MM.1S (cell line): ENCODE results near the gene EFL1.

ENCODE experiments used
- DNase-seq: peaks from one replicate; pipeline ENCODE4 v3.0.0-alpha.2; 2015
- H2AFZ ChIP-seq: fragments of 300-600 bp; sonication (generic); 2 replicates; pipeline ENCODE4 v1.6.0; 2016; ENCODE audit warnings: antibody characterized with exemption, low read length
- H3F3A ChIP-seq: fragments of 300-600 bp; sonication (generic); 2 replicates; pipeline ENCODE4 v1.6.1; 2016; ENCODE audit warnings: mild to moderate bottlenecking, antibody characterized with exemption, low read length, moderate library complexity, mixed read lengths; ENCODE audit not compliant: insufficient read depth
- H3K27ac ChIP-seq: fragments of 300-600 bp; sonication (generic); 2 replicates; pipeline ENCODE4 v1.5.1; 2016; ENCODE audit warnings: mild to moderate bottlenecking, low read length
- H3K27me3 ChIP-seq: fragments of 300-600 bp; sonication (generic); replicated peaks from 2 replicates; pipeline ENCODE4 v1.6.0; 2016; ENCODE audit warnings: low read length; ENCODE audit not compliant: insufficient read depth
- H3K36me3 ChIP-seq: fragments of 300-600 bp; sonication (generic); replicated peaks from 2 replicates; pipeline ENCODE4 v1.6.1; 2016; ENCODE audit warnings: mild to moderate bottlenecking, low read length, mixed read lengths; ENCODE audit not compliant: insufficient read depth
- H3K4me1 ChIP-seq: fragments of 300-600 bp; sonication (generic); 2 replicates; pipeline ENCODE4 v1.6.1; 2016; ENCODE audit warnings: low read length, mixed read lengths
- H3K4me2 ChIP-seq: fragments of 300-600 bp; sonication (generic); 2 replicates; pipeline ENCODE4 v1.6.0; 2016; ENCODE audit warnings: low read depth, low read length
- H3K4me3 ChIP-seq: fragments of 300-600 bp; sonication (generic); 2 replicates; pipeline ENCODE4 v1.5.1; 2016; ENCODE audit warnings: low read length, mixed read lengths
- H3K79me2 ChIP-seq: fragments of 300-600 bp; sonication (generic); 2 replicates; pipeline ENCODE4 v1.6.1; 2016; ENCODE audit warnings: mixed run types, low read length, mixed read lengths
- H3K9ac ChIP-seq: fragments of 300-600 bp; sonication (generic); 2 replicates; pipeline ENCODE4 v1.6.1; 2016; ENCODE audit warnings: low read length, mixed read lengths
- H3K9me2 ChIP-seq: fragments of 300-600 bp; sonication (generic); replicated peaks from 2 replicates; pipeline ENCODE4 v1.6.1; 2016; ENCODE audit warnings: mild to moderate bottlenecking, low read length, mixed read lengths; ENCODE audit not compliant: insufficient read depth
- H3K9me3 ChIP-seq: fragments of 300-600 bp; sonication (generic); replicated peaks from 2 replicates; pipeline ENCODE4 v1.6.1; 2016; ENCODE audit warnings: mild to moderate bottlenecking, low read length, mixed read lengths; ENCODE audit not compliant: insufficient read depth
- H4K20me1 ChIP-seq: fragments of 300-600 bp; sonication (generic); 2 replicates; pipeline ENCODE4 v1.6.1; 2016; ENCODE audit warnings: mild to moderate bottlenecking, low read length, moderate library complexity, mixed read lengths; ENCODE audit not compliant: insufficient read depth
- CTCF ChIP-seq: fragments of 300-600 bp; sonication (generic); IDR thresholded peaks from 2 replicates; pipeline ENCODE4 v1.5.1; 2016; ENCODE audit warnings: antibody characterized with exemption, low read length, mixed read lengths
- EZH2 ChIP-seq: fragments of 300-600 bp; sonication (generic); optimal IDR thresholded peaks from 2 replicates; pipeline ENCODE3; 2017; ENCODE audit warnings: low read depth, mild to moderate bottlenecking, antibody characterized with exemption, low read length, mixed read lengths
- EZH2phosphoT487 ChIP-seq: fragments of 300-600 bp; sonication (generic); IDR thresholded peaks from 2 replicates; pipeline ENCODE4 v1.6.1; 2018; ENCODE audit warnings: antibody characterized with exemption, low read length

EFL1 gene

GRCh38 chr15:82306791-82307713 lies 44.5 kb upstream of the EFL1 start:
- peaks cover 31% of the 10 kb centered on the region for H3K27me3 ChIP-seq
- DNase-seq: no peak

GRCh38 chr15:82305621-82306048 lies 43.1 kb upstream of the EFL1 start:
- Histone ChIP-seq H3K36me3 (no peaks in the 10 kb centered on the region), H3K4me3 (no peak overlapping the region), H3K4me2 (no peak overlapping the region), H3K9ac (no peak overlapping the region), H3K4me1 (no peaks in the 10 kb centered on the region), H3K79me2 (no peaks in the 10 kb centered on the region), H3K27me3 (peaks cover 30% of the 10 kb centered on the region), H4K20me1 (no peaks in the 10 kb centered on the region), H2AFZ (no peak overlapping the region), H3K27ac (no peak overlapping the region), H3K9me3 (no peaks in the 10 kb centered on the region), H3F3A (no peaks in the 10 kb centered on the region), H3K9me2 (no peaks in the 10 kb centered on the region)
- TF ChIP-seq EZH2 (no peak), EZH2phosphoT487 (no peak), CTCF (no peak)
- DNase-seq: no peak

More at GRCh38 chr15:82306791-82307713, 44.5 kb upstream of the EFL1 start:
- H3K4me1 ChIP-seq: no peaks in the 10 kb centered on the region
- H4K20me1 ChIP-seq: no peaks in the 10 kb centered on the region
- H3K27ac ChIP-seq: no peak overlapping the region
- H3F3A ChIP-seq: no peaks in the 10 kb centered on the region
- no peak overlapping the region for H3K4me3 ChIP-seq
- no peak overlapping the region for H3K4me2 ChIP-seq
- no peaks in the 10 kb centered on the region for H3K9me3 ChIP-seq
- H2AFZ ChIP-seq: no peak overlapping the region
- TF ChIP-seq CTCF: no peak
- TF ChIP-seq EZH2: no peak
- no peak for TF ChIP-seq EZH2phosphoT487
- H3K79me2 ChIP-seq: no peaks in the 10 kb centered on the region
- no peaks in the 10 kb centered on the region for H3K9me2 ChIP-seq
- H3K36me3 ChIP-seq: no peaks in the 10 kb centered on the region
- H3K9ac ChIP-seq: no peak overlapping the region

- no peak overlapping the region for H2AFZ ChIP-seq
- no peaks in the 10 kb centered on the region for H3F3A ChIP-seq
- H3K9ac ChIP-seq: no peak overlapping the region
- H4K20me1 ChIP-seq: no peaks in the 10 kb centered on the region
- no peaks in the 10 kb centered on the region for H3K9me3 ChIP-seq
- TF ChIP-seq EZH2phosphoT487: no peak
- TF ChIP-seq EZH2: no peak
- TF ChIP-seq CTCF: no peak
- no peak overlapping the region for H3K27ac ChIP-seq
- H3K27me3 ChIP-seq: peaks cover 25% of the 10 kb centered on the region
- H3K9me2 ChIP-seq: no peaks in the 10 kb centered on the region
- H3K79me2 ChIP-seq: no peaks in the 10 kb centered on the region
- no peak overlapping the region for H3K4me3 ChIP-seq
- no peaks in the 10 kb centered on the region for H3K4me1 ChIP-seq
- no peak overlapping the region for H3K4me2 ChIP-seq
- H3K36me3 ChIP-seq: no peaks in the 10 kb centered on the region
- no peak for DNase-seq
Observed at GRCh38 chr15:82304778-82305090, 42.2 kb upstream of the EFL1 start.
